ENCODE measurements around the gene GTF3C2.

GRCh38 chr2:27375513-27376099, 19.0 kb upstream of the GTF3C2 start:
- TF ChIP-seq, protein P1, sequence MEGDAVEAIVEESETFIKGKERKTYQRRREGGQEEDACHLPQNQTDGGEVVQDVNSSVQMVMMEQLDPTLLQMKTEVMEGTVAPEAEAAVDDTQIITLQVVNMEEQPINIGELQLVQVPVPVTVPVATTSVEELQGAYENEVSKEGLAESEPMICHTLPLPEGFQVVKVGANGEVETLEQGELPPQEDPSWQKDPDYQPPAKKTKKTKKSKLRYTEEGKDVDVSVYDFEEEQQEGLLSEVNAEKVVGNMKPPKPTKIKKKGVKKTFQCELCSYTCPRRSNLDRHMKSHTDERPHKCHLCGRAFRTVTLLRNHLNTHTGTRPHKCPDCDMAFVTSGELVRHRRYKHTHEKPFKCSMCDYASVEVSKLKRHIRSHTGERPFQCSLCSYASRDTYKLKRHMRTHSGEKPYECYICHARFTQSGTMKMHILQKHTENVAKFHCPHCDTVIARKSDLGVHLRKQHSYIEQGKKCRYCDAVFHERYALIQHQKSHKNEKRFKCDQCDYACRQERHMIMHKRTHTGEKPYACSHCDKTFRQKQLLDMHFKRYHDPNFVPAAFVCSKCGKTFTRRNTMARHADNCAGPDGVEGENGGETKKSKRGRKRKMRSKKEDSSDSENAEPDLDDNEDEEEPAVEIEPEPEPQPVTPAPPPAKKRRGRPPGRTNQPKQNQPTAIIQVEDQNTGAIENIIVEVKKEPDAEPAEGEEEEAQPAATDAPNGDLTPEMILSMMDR (CRISPR knock-in tag; IDR thresholded peaks at IDR 0.05), result no peak
- no peak for TF ChIP-seq POLR2A (IDR thresholded peaks at IDR 0.05; ENCODE audit: insufficient read depth in 1 of 2, low read depth in 2 of 2, low read length in 2 of 2)
